Keratinocyte (primary cell): Measurements from ENCODE around the gene UBC. TPM values are rescaled to one million over a fixed set of nuclear protein-coding genes. Genes with fewer than 3 reads are reported as not detected.
"Not testable (repeated sequence)": the region's sequence is repeated elsewhere in the genome, so short reads cannot be mapped to it uniquely, and the experiment has no call there.

Experiments
- DNase-seq: peaks from one replicate; pipeline ENCODE4 v3.0.0-alpha.2; 2011; ENCODE audit warnings: low read depth, missing footprints, low spot score
- FAIRE-seq: peaks from 2 replicates; lab custom pipeline; 2011; peaks lifted over from hg19 to GRCh38; lab: Jason Lieb, UNC
- H2AFZ ChIP-seq: 2 replicates; pipeline ENCODE4 v1.6.0; 2012; ENCODE audit warnings: low read length, control low read depth, inconsistent platforms; ENCODE audit not compliant: control insufficient read depth
- H3K27ac ChIP-seq: 2 replicates; pipeline ENCODE4 v1.5.1; 2011; ENCODE audit warnings: low read length; ENCODE audit not compliant: control insufficient read depth, insufficient read depth
- H3K27me3 ChIP-seq: 3 replicates; pipeline ENCODE4 v1.6.0; 2011; ENCODE audit warnings: low read length; ENCODE audit not compliant: control insufficient read depth, insufficient read depth; ENCODE audit errors: extremely low read depth
- H3K36me3 ChIP-seq, 2 experiments: 2 replicates in 1 of 2; 3 replicates in 1 of 2; pipeline ENCODE4 v1.5.1; 2011; ENCODE audit warnings: low read length in 2 of 2, mild to moderate bottlenecking in 1 of 2; ENCODE audit not compliant: control insufficient read depth in 2 of 2, insufficient read depth in 2 of 2; ENCODE audit errors: extremely low read depth in 1 of 2
- H3K4me1 ChIP-seq: 3 replicates; pipeline ENCODE4 v1.5.1; 2011; ENCODE audit warnings: low read length; ENCODE audit not compliant: control insufficient read depth, insufficient read depth; ENCODE audit errors: extremely low read depth
- H3K4me2 ChIP-seq: 3 replicates; pipeline ENCODE4 v1.6.0; 2011; ENCODE audit warnings: low read depth, low read length; ENCODE audit not compliant: control insufficient read depth, insufficient read depth; ENCODE audit errors: extremely low read depth
- H3K4me3 ChIP-seq, 3 experiments: fragments of 200-600 bp in 1 of 3; sonication (generic) in 1 of 3; 2 replicates in 2 of 3; 3 replicates in 1 of 3; pipeline ENCODE4 v1.5.1; 2011 to 2016; ENCODE audit warnings: low read length in 3 of 3, mild to moderate bottlenecking in 3 of 3, control low read depth in 2 of 3, inconsistent platforms in 1 of 3, low read depth in 1 of 3, mixed read lengths in 1 of 3, mixed run types in 1 of 3, moderate library complexity in 1 of 3; ENCODE audit not compliant: control insufficient read depth in 2 of 3, insufficient read depth in 2 of 3; ENCODE audit errors: extremely low read depth in 1 of 3
- H3K79me2 ChIP-seq: 2 replicates; pipeline ENCODE4 v1.6.0; 2012; ENCODE audit warnings: low read length; ENCODE audit not compliant: control insufficient read depth, insufficient read depth
- H3K9ac ChIP-seq: 3 replicates; pipeline ENCODE4 v1.6.0; 2011; ENCODE audit warnings: low read length; ENCODE audit not compliant: control insufficient read depth, insufficient read depth; ENCODE audit errors: extremely low read depth
- H3K9me1 ChIP-seq: 3 replicates; pipeline ENCODE4 v1.6.0; 2011; ENCODE audit warnings: low read length; ENCODE audit not compliant: control insufficient read depth, insufficient read depth; ENCODE audit errors: extremely low read depth
- H3K9me3 ChIP-seq: 2 replicates; pipeline ENCODE4 v1.5.1; 2012; ENCODE audit warnings: low read depth, low read length; ENCODE audit not compliant: control insufficient read depth
- H4K20me1 ChIP-seq: 3 replicates; pipeline ENCODE4 v1.6.0; 2011; ENCODE audit warnings: low read length; ENCODE audit not compliant: control insufficient read depth, insufficient read depth; ENCODE audit errors: extremely low read depth
- EZH2 ChIP-seq: IDR thresholded peaks from one replicate; pipeline ENCODE4 v1.6.1; 2012; ENCODE audit warnings: inconsistent platforms, mild to moderate bottlenecking, low read length, moderate library complexity
- dilution Hi-C: fragments of 300-500 bp; cut with MboI; formaldehyde crosslinking; loops from one replicate; pipeline ENCODE4 v1.7.0; 2020; ENCODE audit warnings: low sequenced_read_pairs; ENCODE audit not compliant: extremely low pct_ligation_motif_present
- polyA plus RNA-seq, 5 experiments: library from polyadenylated mRNA; depleted of rRNA in 3 of 5; stranded (reverse) in 3 of 5; stranded (forward) in 1 of 5; unstranded in 1 of 5; fragments of >200 nt; gene quantifications; 1 replicate in 1 of 5; 2 replicates in 3 of 5; 3 replicates in 1 of 5; pipeline versions ENCODE4 v1.2.1 to v1.2.3, GENCODE V29; 2011 to 2012; ENCODE audit warnings: missing spikeins in 2 of 5, low read depth in 1 of 5, low replicate concordance in 1 of 5
- TF ChIP-seq, protein P1 (sequence below), 3 experiments: IDR thresholded peaks in 1 of 3; conservative IDR thresholded peaks in 1 of 3; optimal IDR thresholded peaks in 1 of 3; 2 replicates in 2 of 3; 3 replicates in 1 of 3; pipeline versions ENCODE3 to v1.5.1; 2011; ENCODE audit warnings: low read length in 3 of 3, mild to moderate bottlenecking in 3 of 3, moderate library complexity in 2 of 3, control low read depth in 1 of 3, inconsistent platforms in 1 of 3; ENCODE audit not compliant: insufficient read depth in 2 of 3; ENCODE audit errors: extremely low read depth in 1 of 3

Gene UBC
- polyA plus RNA-seq, 1 donor (not counting 4 experiments of a cell fraction or from before 2014, with no cell fraction given), result 2,363 TPM

DNA sequence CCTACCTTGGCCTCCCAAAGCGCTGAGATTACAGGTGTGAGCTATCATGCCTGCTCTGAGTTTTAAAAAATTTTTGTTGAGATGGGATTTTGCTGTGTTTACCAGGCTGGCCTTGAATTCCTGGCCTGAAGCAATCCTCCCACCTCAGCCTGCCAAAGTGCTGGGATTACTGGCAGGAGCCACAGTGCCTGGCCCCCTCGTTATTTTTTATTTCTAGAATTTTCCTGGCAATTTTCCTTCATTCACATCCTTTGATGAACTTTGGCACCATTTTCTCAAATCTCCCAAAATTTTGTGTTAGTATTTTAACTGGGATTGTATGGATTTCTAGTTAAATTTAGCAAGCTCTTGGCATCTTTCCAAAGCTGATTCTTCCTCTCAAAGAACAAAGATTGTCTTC, 26.2 kb downstream of the UBC start:
- Histone ChIP-seq H3K4me3 (no peak overlapping the region), H4K20me1 (no peaks in the 10 kb centered on the region), H3K27me3 (no peaks in the 10 kb centered on the region), H3K27ac (no peak overlapping the region), H3K9ac (no peak overlapping the region), H2AFZ (no peak overlapping the region), H3K9me1 (no peaks in the 10 kb centered on the region), H3K36me3 (no peaks in the 10 kb centered on the region), H3K79me2 (no peaks in the 10 kb centered on the region), H3K4me2 (no peak overlapping the region), H3K4me1 (no peaks in the 10 kb centered on the region), H3K9me3 (no peaks in the 10 kb centered on the region)
- FAIRE-seq, result no peak
- TF ChIP-seq EZH2, result no peak
- TF ChIP-seq, protein P1, sequence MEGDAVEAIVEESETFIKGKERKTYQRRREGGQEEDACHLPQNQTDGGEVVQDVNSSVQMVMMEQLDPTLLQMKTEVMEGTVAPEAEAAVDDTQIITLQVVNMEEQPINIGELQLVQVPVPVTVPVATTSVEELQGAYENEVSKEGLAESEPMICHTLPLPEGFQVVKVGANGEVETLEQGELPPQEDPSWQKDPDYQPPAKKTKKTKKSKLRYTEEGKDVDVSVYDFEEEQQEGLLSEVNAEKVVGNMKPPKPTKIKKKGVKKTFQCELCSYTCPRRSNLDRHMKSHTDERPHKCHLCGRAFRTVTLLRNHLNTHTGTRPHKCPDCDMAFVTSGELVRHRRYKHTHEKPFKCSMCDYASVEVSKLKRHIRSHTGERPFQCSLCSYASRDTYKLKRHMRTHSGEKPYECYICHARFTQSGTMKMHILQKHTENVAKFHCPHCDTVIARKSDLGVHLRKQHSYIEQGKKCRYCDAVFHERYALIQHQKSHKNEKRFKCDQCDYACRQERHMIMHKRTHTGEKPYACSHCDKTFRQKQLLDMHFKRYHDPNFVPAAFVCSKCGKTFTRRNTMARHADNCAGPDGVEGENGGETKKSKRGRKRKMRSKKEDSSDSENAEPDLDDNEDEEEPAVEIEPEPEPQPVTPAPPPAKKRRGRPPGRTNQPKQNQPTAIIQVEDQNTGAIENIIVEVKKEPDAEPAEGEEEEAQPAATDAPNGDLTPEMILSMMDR (optimal IDR thresholded peaks at IDR 0.05 in 1 of 3, IDR thresholded peaks at IDR 0.05 in 1 of 3, conservative IDR thresholded peaks at IDR 0.05 in 1 of 3; ENCODE audit: extremely low read depth in 1 of 3, insufficient read depth in 2 of 3, low read length in 3 of 3), result no peak
- dilution Hi-C loops, result no loop called here
- DNase-seq, result no peak

DNA sequence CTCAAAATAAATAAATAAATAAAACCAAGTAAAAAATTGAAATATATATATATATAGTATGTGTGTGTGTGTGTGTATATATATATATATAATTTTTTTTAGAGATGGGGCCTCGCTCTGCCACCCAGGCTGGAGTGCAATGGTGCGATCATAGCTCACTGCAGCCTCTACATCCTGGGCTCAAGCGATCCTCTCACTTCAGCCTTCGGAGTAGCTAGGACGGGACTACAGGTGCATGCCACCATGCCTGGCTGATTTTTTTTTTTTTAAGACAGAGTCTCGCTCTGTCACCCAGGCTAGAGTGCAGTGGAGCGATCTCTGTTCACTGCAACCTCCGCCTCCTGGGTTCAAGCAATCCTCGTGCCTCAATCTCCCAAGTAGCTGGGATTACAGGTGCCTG, 26.7 kb downstream of the UBC start:
- H3K4me3 ChIP-seq, H3K36me3 ChIP-seq, dilution Hi-C loops: not testable (repeated sequence)

More for the DNA sequence above, 26.7 kb downstream of the UBC start:
- H3K79me2 ChIP-seq, H4K20me1 ChIP-seq, H3K9ac ChIP-seq, H3K9me1 ChIP-seq, H3K4me1 ChIP-seq, FAIRE-seq, H3K9me3 ChIP-seq, H3K27me3 ChIP-seq, H3K27ac ChIP-seq, H2AFZ ChIP-seq, H3K4me2 ChIP-seq, DNase-seq: not testable (repeated sequence)
